Stimulated activated naive CD8-positive, alpha-beta T cell treated with anti-CD3 and anti-CD28 coated beads, Interleukin-15, Interleukin-2, amounts not matched to agents 100 U/mL and 50 U/mL, for 24 hours (primary cell): Measurements from ENCODE around the gene SLC26A4.

ENCODE experiments used
- ATAC-seq: fragments of 150-1000 bp; cut with Tn5 transposase; one replicate; pipeline ENCODE4 v1.10.0; 2021
- DNase-seq: peaks from one replicate; pipeline ENCODE4 v3.0.0; 2021

Gene SLC26A4

DNA sequence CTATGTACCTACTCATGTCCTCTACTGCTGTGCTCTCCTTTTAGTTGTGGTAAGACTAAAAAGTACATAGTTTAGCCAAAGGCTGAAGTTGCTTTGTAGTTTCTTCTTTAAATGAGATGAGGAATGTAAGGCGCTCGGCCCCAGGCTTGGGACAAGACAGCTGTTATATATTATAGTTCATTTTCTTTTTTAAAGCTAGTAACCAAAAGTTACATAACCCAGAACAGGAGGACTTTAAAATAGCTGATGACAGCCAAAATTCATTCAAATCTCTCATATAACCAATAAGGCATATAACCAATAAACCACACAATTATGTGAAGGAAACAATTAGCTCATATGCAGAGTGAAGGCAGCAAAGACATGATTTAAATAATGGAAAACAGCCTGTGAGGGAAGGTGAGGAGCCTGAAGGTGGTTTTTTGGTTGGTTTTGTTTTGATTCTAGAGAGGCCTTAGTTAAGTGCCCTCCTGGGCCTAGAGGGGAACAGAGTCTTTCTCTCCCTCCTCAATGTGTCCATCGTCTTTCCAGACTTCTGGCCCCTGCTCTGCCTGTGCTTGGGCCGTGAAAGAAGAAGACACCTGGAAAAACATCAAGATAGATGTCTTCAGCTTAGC is 35.8 kb downstream of the SLC26A4 start:
- ATAC-seq (peak; percentile 66), DNase-seq (no peak)

DNA sequence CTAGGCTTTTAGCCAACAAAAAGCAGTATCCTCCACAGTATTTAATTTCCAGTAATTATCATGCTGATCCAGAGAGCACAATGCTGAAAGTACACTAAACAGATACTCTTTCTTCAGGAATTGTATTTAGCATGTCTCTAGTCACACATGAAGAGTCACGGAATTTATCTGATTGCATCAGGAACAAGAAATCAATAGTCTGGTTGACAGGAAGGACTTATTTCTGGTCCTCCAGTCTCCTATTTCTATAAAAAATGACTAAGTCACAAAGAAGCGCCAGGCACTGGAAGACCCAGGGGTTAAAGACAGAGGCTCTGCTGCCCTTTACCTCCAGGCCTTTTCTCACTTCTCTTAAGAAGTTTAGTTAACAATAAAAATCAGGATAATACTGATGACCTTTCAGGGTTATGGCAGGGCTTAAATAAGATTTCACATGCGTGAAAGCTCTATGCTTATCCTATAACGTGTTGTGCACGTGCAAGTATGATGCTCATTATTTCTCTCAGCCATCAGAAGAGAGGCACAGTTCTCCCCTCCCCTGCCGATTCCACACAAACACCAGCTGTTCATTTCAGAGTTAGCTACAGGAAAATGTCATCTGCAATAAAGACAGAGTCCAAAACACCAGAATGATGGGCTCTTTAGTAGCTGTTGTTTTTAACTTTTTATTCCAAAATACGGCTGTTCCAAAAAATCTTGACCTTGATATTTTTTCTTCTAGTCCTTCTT is 36.9 kb downstream of the SLC26A4 start:
- DNase-seq (no peak), ATAC-seq (no peak)

DNA sequence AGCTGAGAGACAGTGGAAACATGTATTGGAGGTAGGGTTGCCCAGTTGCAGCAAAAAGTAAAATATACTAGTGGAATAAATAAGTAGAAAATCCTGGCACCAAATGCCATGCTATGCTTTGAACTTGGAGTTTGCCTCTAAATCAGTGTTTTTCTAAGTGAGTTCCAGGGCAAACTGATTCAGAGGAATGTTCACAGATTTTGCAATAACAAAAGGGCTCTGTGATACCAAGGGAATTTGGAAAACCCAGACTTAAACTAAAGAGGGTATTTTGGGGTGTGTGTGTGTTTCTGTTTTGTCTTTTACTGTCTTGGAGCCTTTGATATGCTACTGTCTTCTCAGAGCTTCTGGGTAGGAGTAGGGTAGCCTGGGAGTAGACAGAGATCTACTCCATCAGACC is 39.9 kb downstream of the SLC26A4 start:
- no peak for ATAC-seq

DNA sequence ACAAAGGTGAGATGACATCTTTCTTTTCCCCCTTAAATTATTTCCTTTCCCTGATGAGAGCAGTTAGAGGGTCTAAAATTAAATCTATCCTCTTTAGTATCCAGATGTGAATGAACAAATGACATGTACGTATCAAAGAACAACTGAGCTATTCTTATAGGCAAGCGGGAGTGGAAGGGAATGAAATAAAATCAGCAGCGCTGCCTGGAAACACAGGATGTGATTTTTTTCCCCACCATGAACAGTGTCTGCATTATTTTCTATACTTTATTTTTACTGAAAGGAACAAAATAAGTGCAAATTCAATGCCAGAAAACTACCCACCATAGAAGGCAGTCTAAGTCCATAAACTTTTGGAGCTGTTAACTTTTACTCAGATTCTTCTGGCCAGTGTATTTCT is 40.6 kb downstream of the SLC26A4 start:
- no peak for ATAC-seq
- DNase-seq: no peak

More for the DNA sequence above, 39.9 kb downstream of the SLC26A4 start:
- no peak for DNase-seq

DNA sequence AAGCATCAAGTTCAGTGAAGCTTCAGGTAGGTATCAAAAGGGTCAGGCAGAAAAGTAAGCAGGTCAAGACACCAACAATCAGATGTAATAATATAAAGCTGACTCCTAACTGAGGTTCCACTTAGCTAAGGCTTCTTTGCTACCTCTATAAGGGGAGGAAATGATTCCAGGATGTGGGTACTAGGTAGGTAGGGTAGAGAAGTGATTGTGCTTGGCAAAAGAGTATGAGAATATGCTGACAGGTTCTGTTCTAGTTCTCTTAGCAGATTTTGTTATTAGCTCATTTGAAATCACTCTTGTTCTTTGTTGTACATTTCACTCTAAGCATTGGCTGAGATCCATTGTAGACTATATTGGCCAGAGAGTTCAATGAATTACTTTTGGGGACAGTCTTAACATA is 42.6 kb downstream of the SLC26A4 start:
- DNase-seq (no peak), ATAC-seq (no peak)

DNA sequence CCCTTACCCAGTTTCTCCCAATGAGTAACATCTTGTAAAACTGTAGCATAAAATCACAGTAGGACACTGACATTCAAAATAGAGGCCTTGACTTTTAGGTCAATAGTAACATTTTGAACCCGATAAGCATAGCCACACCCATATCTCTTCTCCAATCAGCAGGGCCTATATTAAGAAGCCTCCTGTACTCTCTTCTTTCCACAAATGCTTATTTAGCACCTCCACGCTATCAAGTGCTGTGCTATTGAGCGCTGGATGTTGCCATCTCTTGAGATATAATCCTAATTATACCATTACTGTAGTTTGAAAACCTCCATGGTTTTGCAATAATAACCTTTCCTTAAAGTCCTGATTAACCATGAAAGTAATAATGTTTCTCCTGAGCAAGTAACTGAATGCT is 43.2 kb downstream of the SLC26A4 start:
- DNase-seq: no peak
- no peak for ATAC-seq

DNA sequence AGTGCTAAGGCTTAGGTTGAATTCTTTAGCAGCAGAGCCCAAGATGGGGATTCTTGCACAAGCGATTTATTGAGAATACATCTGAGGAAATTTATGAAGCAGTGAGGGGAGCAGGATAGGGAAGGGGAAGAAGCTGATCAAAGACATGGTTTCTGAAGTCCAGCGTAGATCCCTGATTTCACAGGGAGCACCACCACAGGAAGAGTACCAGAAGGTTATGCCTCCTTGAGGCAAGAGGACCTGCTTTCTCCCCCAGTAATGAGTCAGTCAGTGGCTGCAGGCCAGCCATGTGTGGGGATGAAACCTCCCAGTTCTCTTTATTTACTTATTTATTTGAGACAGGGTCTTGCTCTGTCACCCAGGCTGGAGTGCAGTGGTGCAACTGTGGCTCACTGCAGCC is 48.3 kb downstream of the SLC26A4 start:
- no peak for DNase-seq
- ATAC-seq: no peak

- DNase-seq: no peak
- ATAC-seq: no peak
These were observed 50.7 kb downstream of the SLC26A4 start for GRCh38 chr7:107711301-107711700.

DNA sequence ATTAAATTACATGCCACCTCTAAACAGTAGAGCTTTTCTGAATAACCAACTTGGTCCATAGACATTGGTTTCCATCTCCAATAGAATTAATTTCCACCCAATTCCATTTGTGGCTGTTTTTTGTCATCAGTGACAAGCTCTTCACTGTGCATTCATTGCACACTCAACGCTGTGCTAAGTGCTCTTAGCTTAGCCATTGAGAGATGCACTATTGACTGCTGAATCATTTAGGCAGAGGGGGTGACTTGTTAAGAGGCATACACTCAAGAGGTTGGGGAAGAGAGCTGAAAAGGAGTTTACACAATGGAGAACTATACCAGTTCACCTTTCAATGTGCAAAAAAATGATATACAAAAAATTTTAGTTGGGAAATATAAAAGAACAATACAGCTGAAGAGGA is 51.4 kb downstream of the SLC26A4 start:
- DNase-seq (no peak), ATAC-seq (no peak)

GRCh38 chr7:107712896-107713295 is 52.3 kb downstream of the SLC26A4 start:
- ATAC-seq: no peak
- DNase-seq: no peak

DNA sequence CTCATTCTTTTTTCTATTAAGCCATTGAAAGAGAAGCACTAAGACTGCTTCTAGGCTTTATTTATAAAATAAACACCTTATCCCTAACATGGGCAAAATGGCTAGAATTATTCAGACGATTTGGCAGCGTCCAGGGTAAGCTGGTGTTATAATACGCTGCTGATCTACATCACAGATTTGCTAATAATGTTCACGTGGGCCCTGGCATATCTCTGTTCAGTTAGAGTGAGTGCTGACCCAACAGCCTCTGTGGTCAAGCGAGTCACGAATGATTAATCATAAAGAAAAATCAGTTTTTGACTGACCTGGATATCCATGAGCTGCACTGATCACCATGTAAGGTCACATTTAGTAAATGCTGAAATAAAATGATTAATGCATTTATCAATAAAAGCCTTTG is 54.9 kb downstream of the SLC26A4 start:
- DNase-seq (no peak), ATAC-seq (no peak)

GRCh38 chr7:107718456-107719193 is 58.0 kb downstream of the SLC26A4 start:
- ATAC-seq (no peak), DNase-seq (no peak)

DNA sequence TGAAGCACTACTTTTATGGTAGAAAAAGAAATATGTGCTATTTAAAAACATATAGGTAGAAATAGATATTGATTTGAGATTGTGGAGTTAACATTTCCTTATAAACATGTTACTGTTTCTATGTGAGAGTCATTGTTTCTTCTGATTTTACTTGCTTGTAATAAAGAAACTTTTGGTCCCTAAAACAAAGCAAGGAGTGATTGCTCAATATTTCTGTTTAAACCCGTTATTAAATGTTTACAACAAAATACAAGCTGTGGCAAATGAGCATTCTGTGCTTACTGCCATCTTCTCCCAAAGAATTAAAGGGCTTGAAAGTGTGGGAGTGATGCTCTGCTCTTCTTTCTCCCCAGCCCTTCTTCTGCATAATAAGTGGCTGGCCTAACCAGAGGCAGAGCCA is 60.7 kb downstream of the SLC26A4 start:
- DNase-seq (no peak), ATAC-seq (no peak)

DNA sequence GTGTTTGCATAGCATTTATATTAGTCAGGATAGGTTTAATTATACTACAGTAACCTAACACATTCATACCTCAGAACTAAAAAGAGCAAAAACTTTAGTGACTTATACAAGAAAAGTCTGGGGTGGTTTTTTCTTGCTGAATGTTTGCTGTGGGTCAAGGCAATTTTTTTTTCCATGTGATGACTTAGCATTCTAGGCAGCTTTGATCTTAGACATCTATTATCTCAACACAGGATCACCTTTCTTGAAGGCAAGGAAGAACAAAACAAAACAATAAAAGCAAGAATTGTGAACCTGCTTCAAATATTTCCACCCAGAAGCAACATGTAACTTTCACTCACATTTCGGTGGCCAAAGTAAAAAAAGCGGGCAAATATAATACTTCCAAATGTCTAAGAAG is 62.6 kb downstream of the SLC26A4 start:
- DNase-seq (no peak), ATAC-seq (no peak)

GRCh38 chr7:107725138-107725740 is 64.6 kb downstream of the SLC26A4 start:
- no peak for ATAC-seq
- peak; percentile 48 for DNase-seq

DNA sequence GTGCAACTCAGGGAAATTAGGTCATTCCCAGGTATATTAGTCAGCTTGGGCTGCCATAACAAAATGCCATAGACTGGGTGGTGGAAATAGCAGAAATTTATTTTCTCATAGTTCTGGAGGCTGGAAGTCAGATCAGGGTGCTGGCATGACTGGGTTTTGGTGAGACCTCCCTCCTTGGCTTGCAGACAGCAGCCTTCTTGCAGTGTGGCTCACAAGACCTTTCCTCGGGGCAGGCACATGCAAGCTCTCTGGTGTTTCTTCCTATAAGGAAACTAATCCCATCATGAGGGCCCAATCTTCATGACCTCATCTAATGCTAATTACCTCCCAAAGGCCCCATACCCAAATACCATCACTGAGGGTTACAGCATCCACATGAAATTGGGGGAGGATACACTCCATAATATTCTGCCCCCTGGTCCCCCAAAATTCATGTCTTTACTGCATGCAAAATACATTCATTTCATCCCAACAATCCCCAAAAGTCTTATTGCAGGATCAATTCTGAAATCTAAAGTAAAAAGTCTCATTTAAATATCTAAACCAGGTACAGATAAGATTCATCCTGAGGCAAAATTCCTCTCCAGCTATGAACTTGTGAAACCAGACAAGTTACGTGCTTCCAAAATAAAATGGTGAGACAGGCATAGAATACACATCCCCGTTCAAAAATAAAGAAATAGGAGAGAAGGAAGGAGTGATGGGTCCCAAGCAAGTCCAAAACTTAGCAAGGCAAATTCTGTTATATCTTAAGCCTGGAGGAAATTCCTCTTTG is 65.9 kb downstream of the SLC26A4 start:
- no peak for DNase-seq

DNA sequence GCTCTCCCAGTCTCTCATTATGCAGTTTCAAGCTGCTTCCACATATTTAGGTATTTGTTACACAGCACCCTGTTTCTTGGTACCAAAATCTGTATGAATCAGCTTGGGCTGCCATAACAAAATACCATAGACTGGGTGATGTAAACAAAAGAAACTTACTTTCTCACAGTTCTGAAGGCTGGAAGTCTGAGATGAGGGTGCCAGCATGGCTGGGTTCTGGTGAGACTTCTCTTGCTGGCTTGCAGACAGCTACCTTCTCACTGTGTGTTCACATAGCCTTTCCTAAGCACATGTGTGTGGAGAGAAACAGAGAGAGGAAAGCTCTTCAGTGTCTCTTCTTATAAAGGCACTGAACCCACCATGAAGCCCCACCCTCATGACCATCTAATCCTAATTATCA is 67.6 kb downstream of the SLC26A4 start:
- no peak for DNase-seq
- no peak for ATAC-seq

More for the DNA sequence above, 65.9 kb downstream of the SLC26A4 start:
- no peak for ATAC-seq

DNA sequence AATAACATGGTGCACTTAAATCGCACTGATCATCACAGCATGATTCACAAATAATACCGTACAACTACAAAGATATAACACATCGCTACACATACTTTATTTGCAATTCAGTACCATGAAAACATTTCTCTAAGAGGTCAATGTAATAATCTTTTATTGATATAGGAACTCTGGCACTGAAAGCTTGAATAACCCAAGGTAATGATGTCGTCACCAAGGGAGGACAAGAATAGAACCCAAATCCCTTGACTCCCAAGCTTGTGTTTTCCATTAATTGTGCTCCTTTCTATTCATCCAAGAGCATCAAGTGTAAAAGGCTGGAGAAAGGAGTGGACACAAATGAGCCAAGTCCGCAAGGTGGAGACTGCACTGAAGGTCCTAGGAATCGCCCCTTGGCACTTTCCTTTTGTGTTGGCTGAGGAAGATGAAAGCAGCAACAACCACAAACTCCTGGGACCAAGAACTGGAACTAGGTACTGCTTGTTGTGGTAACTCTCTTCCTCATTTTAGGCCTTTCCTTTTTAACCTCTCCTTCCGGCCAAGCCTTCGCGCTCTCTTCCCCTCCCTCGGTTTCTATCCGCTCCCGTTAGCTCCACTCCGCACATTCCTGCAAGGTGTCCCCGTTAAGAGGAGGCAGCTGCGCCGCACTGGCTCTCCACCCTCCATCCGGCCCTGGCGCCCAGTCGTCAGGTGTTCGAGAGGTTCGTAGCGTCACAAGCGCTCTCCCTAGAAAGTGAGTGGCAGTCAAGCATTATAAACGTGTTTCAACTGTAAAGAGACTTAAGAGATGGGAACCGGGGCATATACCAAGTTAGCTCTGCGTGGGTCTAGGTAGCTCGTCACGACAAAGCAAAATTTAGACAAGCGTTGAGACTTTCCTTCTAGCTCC is 82.3 kb downstream of the SLC26A4 start:
- DNase-seq (peak; percentile 69), ATAC-seq (peak; percentile 21)

DNA sequence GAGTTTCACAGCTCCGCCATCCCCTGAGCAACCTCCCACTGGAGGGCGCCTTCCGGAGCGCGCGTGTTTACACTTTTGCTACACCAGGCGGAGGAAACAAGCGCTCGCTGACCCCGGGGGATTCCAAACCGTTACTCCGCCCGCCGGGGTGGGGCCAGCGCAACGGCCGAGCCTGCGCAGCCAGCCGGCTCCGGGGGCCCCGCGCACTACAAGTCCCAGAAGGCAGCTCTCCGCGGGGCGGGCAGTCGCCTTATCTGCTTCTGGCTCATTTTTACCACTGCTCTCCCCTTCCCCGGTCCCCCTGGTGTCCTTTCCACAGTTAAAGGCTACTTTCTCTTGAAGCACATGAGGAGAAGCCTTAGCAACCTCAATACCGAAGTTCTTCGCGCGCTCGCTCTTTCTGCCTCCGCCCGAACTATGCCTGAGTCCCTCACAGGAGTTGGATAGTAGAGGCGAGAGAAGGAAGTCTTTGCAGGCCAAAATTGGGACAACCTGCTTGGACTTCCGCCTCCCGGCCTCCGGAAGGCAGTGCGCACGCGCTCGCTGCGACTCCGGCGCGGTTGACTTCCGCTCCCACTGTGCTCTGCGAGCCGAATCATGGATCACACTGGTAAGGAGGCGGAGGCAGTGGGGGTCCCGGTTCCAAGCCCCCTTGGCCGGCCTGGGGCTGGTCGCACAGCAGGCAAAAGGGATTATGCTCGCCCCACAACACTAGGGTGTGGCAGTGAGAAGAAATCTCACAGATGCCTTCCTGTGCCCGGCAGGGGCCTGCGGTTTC is 83.1 kb downstream of the SLC26A4 start, which contains the start of gene CBLL1:
CBLL1 (plus strand) TSS at position 576 of the 778 bp plus-strand sequence; CDS start at position 598, 22 bp downstream.
- ATAC-seq (peak; percentile 98), DNase-seq (peak; percentile 98)

DNA sequence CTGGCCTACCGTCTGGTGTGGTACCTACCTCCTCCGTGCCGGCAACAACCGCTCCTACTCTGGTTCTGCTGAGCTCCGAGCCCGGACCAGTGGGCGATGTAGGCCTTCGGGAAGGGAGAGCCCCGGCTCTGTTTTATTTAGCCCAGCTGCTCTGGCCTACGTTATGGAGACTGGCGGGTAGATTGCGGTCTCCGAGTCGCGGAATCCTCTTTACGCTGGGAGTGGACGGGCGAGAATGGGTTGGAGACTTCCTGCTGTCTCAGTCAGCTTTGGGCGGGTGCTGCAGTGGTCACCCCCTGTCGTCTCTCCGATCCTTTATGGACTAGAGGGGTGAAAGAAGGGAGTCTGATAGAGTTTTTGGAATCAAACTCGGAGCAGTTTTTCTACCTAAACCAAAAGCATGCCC is 83.7 kb downstream of the SLC26A4 start:
- no peak for DNase-seq
- peak; percentile 40 for ATAC-seq
